Endothelial cell of umbilical vein (primary cell): ENCODE data around the gene BRD1. TPM values are rescaled to one million over a fixed set of nuclear protein-coding genes. Genes with fewer than 3 reads are reported as not detected.

ENCODE experiments used
- BruUV-seq: library from RNA; stranded (reverse); fragments of 400-500 nt; replicated peaks from 2 replicates; lab custom pipeline; 2021; lab: Mats Ljungman, UMichigan
- CTCF ChIA-PET: fragments of 300-600, 350-600 bp; sonication (Branson Sonifier 250); formaldehyde crosslinking; loops from one replicate; lab custom pipeline; 2021; ENCODE audit warnings: antibody characterized with exemption, inconsistent platforms; lab: Charles Lee
- POLR2A ChIA-PET: fragments of 300-600, 350-600 bp; sonication (Branson Sonifier 250); formaldehyde crosslinking; loops from one replicate; lab custom pipeline; 2021; ENCODE audit warnings: antibody characterized with exemption, inconsistent platforms; lab: Charles Lee
- DNase-seq: peaks from one replicate; pipeline ENCODE4 v3.0.0-alpha.2; 2011; ENCODE audit warnings: low read depth, low spot score
- FAIRE-seq: peaks from 2 replicates; lab custom pipeline; 2011; peaks lifted over from hg19 to GRCh38; lab: Jason Lieb, UNC
- H2AFZ ChIP-seq: 2 replicates; pipeline ENCODE4 v1.6.0; 2012; ENCODE audit warnings: low read depth, low read length, control low read depth, inconsistent platforms
- H3K27ac ChIP-seq: 2 replicates; pipeline ENCODE4 v1.5.1; 2011; ENCODE audit warnings: low read depth, mild to moderate bottlenecking, control low read depth, low read length, moderate library complexity; ENCODE audit not compliant: insufficient read depth
- H3K27me3 ChIP-seq, 2 experiments: 2 replicates each; pipeline versions ENCODE4 v1.6.0 to v1.6.1; 2011; ENCODE audit warnings: low read length in 2 of 2, mixed read lengths in 1 of 2; ENCODE audit not compliant: control insufficient read depth in 2 of 2, insufficient read depth in 2 of 2
- H3K36me3 ChIP-seq, 2 experiments: 2 replicates in 1 of 2; 3 replicates in 1 of 2; pipeline ENCODE4 v1.5.1; 2011; ENCODE audit warnings: low read length in 2 of 2, mild to moderate bottlenecking in 1 of 2, moderate library complexity in 1 of 2; ENCODE audit not compliant: control insufficient read depth in 2 of 2, insufficient read depth in 2 of 2; ENCODE audit errors: extremely low read depth in 1 of 2
- H3K4me1 ChIP-seq: 3 replicates; pipeline ENCODE4 v1.5.1; 2011; ENCODE audit warnings: mild to moderate bottlenecking, low read length; ENCODE audit not compliant: control insufficient read depth, insufficient read depth; ENCODE audit errors: extremely low read depth
- H3K4me2 ChIP-seq: 2 replicates; pipeline ENCODE4 v1.6.1; 2011; ENCODE audit warnings: low read length, control low read depth, mixed read lengths; ENCODE audit not compliant: insufficient read depth
- H3K4me3 ChIP-seq, 3 experiments: fragments of 200-600 bp in 1 of 3; sonication (generic), shearing (Covaris generic) in 1 of 3; replicated peaks in 1 of 3; 2 replicates each; pipeline ENCODE4 v1.5.1; 2011 to 2016; ENCODE audit warnings: control low read depth in 3 of 3, low read length in 3 of 3, mild to moderate bottlenecking in 2 of 3, inconsistent platforms in 1 of 3, low read depth in 1 of 3, moderate library complexity in 1 of 3; ENCODE audit not compliant: insufficient read depth in 1 of 3
- H3K79me2 ChIP-seq: 2 replicates; pipeline ENCODE4 v1.6.0; 2012; ENCODE audit warnings: low read length, inconsistent platforms; ENCODE audit not compliant: control insufficient read depth, insufficient read depth
- H3K9ac ChIP-seq: replicated peaks from 2 replicates; pipeline ENCODE3; 2011; ENCODE audit warnings: low read length, control low read depth; ENCODE audit not compliant: insufficient read depth; ENCODE audit errors: extremely low read depth
- H3K9me1 ChIP-seq: replicated peaks from 3 replicates; pipeline ENCODE4 v1.6.0; 2011; ENCODE audit warnings: mild to moderate bottlenecking, low read length; ENCODE audit not compliant: control insufficient read depth, insufficient read depth; ENCODE audit errors: extremely low read depth
- H3K9me3 ChIP-seq: replicated peaks from 2 replicates; pipeline ENCODE4 v1.5.1; 2012; ENCODE audit warnings: low read length, inconsistent platforms; ENCODE audit not compliant: control insufficient read depth, insufficient read depth
- H4K20me1 ChIP-seq: replicated peaks from 2 replicates; pipeline ENCODE3; 2011; ENCODE audit warnings: mild to moderate bottlenecking, low read length; ENCODE audit not compliant: control insufficient read depth, insufficient read depth; ENCODE audit errors: extremely low read depth
- EZH2 ChIP-seq: IDR thresholded peaks from 2 replicates; pipeline ENCODE4 v1.6.1; 2012; ENCODE audit warnings: borderline replicate concordance, low read depth, mild to moderate bottlenecking, moderate library complexity, low read length, inconsistent platforms; ENCODE audit not compliant: severe bottlenecking
- FOS ChIP-seq: IDR thresholded peaks from 2 replicates; pipeline ENCODE4 v1.6.1; 2011; ENCODE audit warnings: mild to moderate bottlenecking, low read length, moderate library complexity, borderline replicate concordance; ENCODE audit not compliant: insufficient read depth
- GATA2 ChIP-seq: IDR thresholded peaks from 2 replicates; pipeline ENCODE4 v1.7.0; 2011; ENCODE audit warnings: low read depth, mild to moderate bottlenecking, moderate library complexity, mixed read lengths, low read length; ENCODE audit not compliant: insufficient read length, insufficient read depth
- JUN ChIP-seq: IDR thresholded peaks from 2 replicates; pipeline ENCODE4 v1.6.1; 2011; ENCODE audit warnings: borderline replicate concordance, low read depth; ENCODE audit not compliant: insufficient read length, insufficient read depth
- MYC ChIP-seq: IDR thresholded peaks from one replicate; pipeline ENCODE4 v1.6.1; 2011; ENCODE audit warnings: mild to moderate bottlenecking, low read depth, low read length
- POLR2A ChIP-seq: IDR thresholded peaks from 2 replicates; pipeline ENCODE4 v1.6.1; 2012; ENCODE audit warnings: low read depth, mild to moderate bottlenecking, control low read depth, low read length
- POLR2AphosphoS5 ChIP-seq: IDR thresholded peaks from 2 replicates; pipeline ENCODE4 v1.6.1; 2012; ENCODE audit warnings: low read depth, mild to moderate bottlenecking, control low read depth, low read length, moderate library complexity; ENCODE audit not compliant: insufficient read depth
- dilution Hi-C: fragments of 300-500 bp; cut with MboI; formaldehyde crosslinking; loops from one replicate; pipeline ENCODE4 v1.15.0; 2019; ENCODE audit warnings: low sequenced_read_pairs; ENCODE audit not compliant: extremely low pct_ligation_motif_present
- intact Hi-C: fragments of 100-400 bp; cut with micrococcal nuclease; formaldehyde crosslinking; loops from one replicate; pipeline ENCODE4 v1.10.0; 2022
- polyA plus RNA-seq, 4 experiments: library from polyadenylated mRNA; depleted of rRNA in 3 of 4; stranded (reverse) in 3 of 4; unstranded in 1 of 4; fragments of >200 nt; gene quantifications; 2 replicates each; pipeline versions ENCODE4 v1.2.1 to v1.2.3, GENCODE V29; 2011 to 2012; ENCODE audit warnings: missing spikeins in 1 of 4
- total RNA-seq: library from RNA; stranded (reverse); gene quantifications from 2 replicates; pipeline ENCODE4 v1.2.3, GENCODE V29; 2021
- TF ChIP-seq, protein P1 (sequence below): IDR thresholded peaks from 2 replicates; pipeline ENCODE4 v1.6.1; 2011; ENCODE audit not compliant: insufficient read depth, insufficient read length
- TF ChIP-seq, protein P2 (sequence below), 2 donors: IDR thresholded peaks; 1 replicate in 1 of 2; 2 replicates in 1 of 2; pipeline ENCODE4 v1.5.1; 2011; ENCODE audit warnings: low read length in 2 of 2, mild to moderate bottlenecking in 2 of 2, moderate library complexity in 2 of 2, control low read depth in 1 of 2, inconsistent platforms in 1 of 2, low read depth in 1 of 2; ENCODE audit not compliant: insufficient read depth in 1 of 2; ENCODE audit errors: extremely low read depth in 1 of 2

The BRD1 gene
- total and polyA plus RNA-seq, 2 donors (not counting 3 experiments of a cell fraction or from before 2014, with no cell fraction given) = 8.1 to 41.1 TPM

- FAIRE-seq = no peak
- H3K4me2 ChIP-seq = no peak overlapping the region
- no TSS peak for BruUV-seq
- H3K36me3 ChIP-seq = peaks cover 20 to 40% of the 10 kb centered on the region in 2 experiments
- no peak for DNase-seq
- H3K79me2 ChIP-seq = peaks cover 78% of the 10 kb centered on the region
- intact Hi-C loops = no loop called here
- no peak overlapping the region for H3K27ac ChIP-seq
- H4K20me1 ChIP-seq = peaks cover 11% of the 10 kb centered on the region
- dilution Hi-C loops = no loop called here
- no peaks in the 10 kb centered on the region for H3K9me1 ChIP-seq
- no peak overlapping the region for H2AFZ ChIP-seq
- ChIA-PET POLR2A (no interaction called here), CTCF (no interaction called here)
- peaks cover 10% of the 10 kb centered on the region for H3K4me1 ChIP-seq
- no peaks in the 10 kb centered on the region for H3K27me3 ChIP-seq
- no peak overlapping the region for H3K9ac ChIP-seq
- no peaks in the 10 kb centered on the region for H3K9me3 ChIP-seq
- TF ChIP-seq EZH2 = no peak
- TF ChIP-seq FOS = no peak
- no peak for TF ChIP-seq POLR2A
- no peak for TF ChIP-seq JUN
- TF ChIP-seq GATA2 = no peak
- no peak for TF ChIP-seq MYC
- TF ChIP-seq, protein P1, sequence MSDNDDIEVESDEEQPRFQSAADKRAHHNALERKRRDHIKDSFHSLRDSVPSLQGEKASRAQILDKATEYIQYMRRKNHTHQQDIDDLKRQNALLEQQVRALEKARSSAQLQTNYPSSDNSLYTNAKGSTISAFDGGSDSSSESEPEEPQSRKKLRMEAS = no peak
- TF ChIP-seq, protein P2, sequence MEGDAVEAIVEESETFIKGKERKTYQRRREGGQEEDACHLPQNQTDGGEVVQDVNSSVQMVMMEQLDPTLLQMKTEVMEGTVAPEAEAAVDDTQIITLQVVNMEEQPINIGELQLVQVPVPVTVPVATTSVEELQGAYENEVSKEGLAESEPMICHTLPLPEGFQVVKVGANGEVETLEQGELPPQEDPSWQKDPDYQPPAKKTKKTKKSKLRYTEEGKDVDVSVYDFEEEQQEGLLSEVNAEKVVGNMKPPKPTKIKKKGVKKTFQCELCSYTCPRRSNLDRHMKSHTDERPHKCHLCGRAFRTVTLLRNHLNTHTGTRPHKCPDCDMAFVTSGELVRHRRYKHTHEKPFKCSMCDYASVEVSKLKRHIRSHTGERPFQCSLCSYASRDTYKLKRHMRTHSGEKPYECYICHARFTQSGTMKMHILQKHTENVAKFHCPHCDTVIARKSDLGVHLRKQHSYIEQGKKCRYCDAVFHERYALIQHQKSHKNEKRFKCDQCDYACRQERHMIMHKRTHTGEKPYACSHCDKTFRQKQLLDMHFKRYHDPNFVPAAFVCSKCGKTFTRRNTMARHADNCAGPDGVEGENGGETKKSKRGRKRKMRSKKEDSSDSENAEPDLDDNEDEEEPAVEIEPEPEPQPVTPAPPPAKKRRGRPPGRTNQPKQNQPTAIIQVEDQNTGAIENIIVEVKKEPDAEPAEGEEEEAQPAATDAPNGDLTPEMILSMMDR (IDR thresholded peaks at IDR 0.05; ENCODE audit: extremely low read depth in 1 of 2, insufficient read depth in 1 of 2, low read depth in 1 of 2, low read length in 2 of 2) = no peak
- TF ChIP-seq POLR2AphosphoS5 = no peak
- H3K4me3 ChIP-seq = no peak overlapping the region
Observed at GRCh38 chr22:49824185-49824925, 3.3 kb downstream of the BRD1 start.
